Right lobe of liver (tissue), 4 donors: Measurements from ENCODE around the gene ADNP2.

Source experiments
- CTCF ChIP-seq, 4 donors: fragments of 200-600 bp in 3 of 4; fragments of 450-650 bp in 1 of 4; IDR thresholded peaks; one replicate each; pipeline versions ENCODE4 v1.5.1 to v1.8.0; 2016 to 2022; ENCODE audit warnings: antibody characterized with exemption in 4 of 4, mild to moderate bottlenecking in 2 of 4
- POLR2A ChIP-seq: fragments of 450-650 bp; IDR thresholded peaks from one replicate; pipeline ENCODE4 v1.6.1; 2017; ENCODE audit warnings: antibody characterized with exemption, mild to moderate bottlenecking
- donor health status: DM: no; HTN: no; CAD: no.
- donor health status: DM: no; HTN: no; CAD: no.
- donor health status: DM: no; HTN: yes; CAD: no.

GRCh38 chr18:80106482-80107051 lies 2.5 kb upstream of the ADNP2 start:
- no peak for TF ChIP-seq CTCF (IDR thresholded peaks at IDR 0.05)
- no peak for TF ChIP-seq POLR2A
